Measurements from ENCODE around the gene ATP6V1G2.
A peak's percentile ranks its signal among the peaks of the same experiment; 100 is the strongest.

GRCh38 chr6:31546339-31546957 is at the start of gene ATP6V1G2:
- TF ChIP-seq CTCF (IDR thresholded peaks at IDR 0.05; ENCODE audit: borderline replicate concordance, extremely low read depth, low read length, poor library complexity, severe bottlenecking) (peak; percentile 100), EZH2 (IDR thresholded peaks at IDR 0.05; ENCODE audit: borderline replicate concordance, low read depth, low read length, severe bottlenecking) (no peak)

Data from DND-41 (cell line).